OCI-M2 (cell line): ENCODE results near the gene SERTAD3.

ENCODE experiments used
- DNase-seq: peaks from one replicate; lab custom pipeline; 2025; ENCODE audit not compliant: unreplicated experiment; lab: John Stamatoyannopoulos, UW

Gene SERTAD3

GRCh38 chr19:40425450-40426287, 18.5 kb downstream of the SERTAD3 start, which contains the start of gene SERTAD1:
SERTAD1 (minus strand) TSS chr19:40425992; CDS start chr19:40423546, 2,446 bp downstream.
- DNase-seq = peak; percentile 97

- DNase-seq = no peak
Measured at GRCh38 chr19:40424637-40425449, 19.3 kb downstream of the SERTAD3 start.

- no peak for DNase-seq
Measured at GRCh38 chr19:40423938-40424337, 20.2 kb downstream of the SERTAD3 start.

GRCh38 chr19:40422748-40423566, 21.2 kb downstream of the SERTAD3 start:
- DNase-seq = no peak

- no peak for DNase-seq
Measured at GRCh38 chr19:40421993-40422747, 22.0 kb downstream of the SERTAD3 start.

GRCh38 chr19:40420766-40421765, 23.1 kb downstream of the SERTAD3 start:
- DNase-seq = peak; percentile 94

GRCh38 chr19:40420451-40420765, 23.7 kb downstream of the SERTAD3 start:
- DNase-seq = no peak

GRCh38 chr19:40419780-40420179, 24.4 kb downstream of the SERTAD3 start:
- DNase-seq = no peak

GRCh38 chr19:40419066-40419612, 25.0 kb downstream of the SERTAD3 start:
- DNase-seq = no peak

GRCh38 chr19:40418040-40418439, 26.1 kb downstream of the SERTAD3 start:
- DNase-seq = no peak

GRCh38 chr19:40417643-40417981, 26.5 kb downstream of the SERTAD3 start:
- no peak for DNase-seq

- no peak for DNase-seq
Measured at GRCh38 chr19:40416918-40417642, 27.1 kb downstream of the SERTAD3 start.

GRCh38 chr19:40415768-40416167, 28.4 kb downstream of the SERTAD3 start:
- DNase-seq = no peak

- DNase-seq = no peak
Measured at GRCh38 chr19:40414542-40415535, 29.3 kb downstream of the SERTAD3 start.

- DNase-seq = no peak
Measured at GRCh38 chr19:40413291-40413845, 30.8 kb downstream of the SERTAD3 start, which contains the start of gene PRX. PRX (minus strand) TSS chr19:40413378; CDS start chr19:40407932, 5,446 bp downstream.

- DNase-seq = no peak
Measured at GRCh38 chr19:40412866-40413265, 31.3 kb downstream of the SERTAD3 start.

- DNase-seq = no peak
Measured at GRCh38 chr19:40411958-40412499, 32.1 kb downstream of the SERTAD3 start.
